ENCODE data around the gene TBC1D5. TPM values are rescaled to one million over a fixed set of nuclear protein-coding genes. Genes with fewer than 3 reads are reported as not detected.

TBC1D5 gene
- polyA plus RNA-seq, 3 donors, result 49.9 to 51.9 (median 51.5) TPM

DNA sequence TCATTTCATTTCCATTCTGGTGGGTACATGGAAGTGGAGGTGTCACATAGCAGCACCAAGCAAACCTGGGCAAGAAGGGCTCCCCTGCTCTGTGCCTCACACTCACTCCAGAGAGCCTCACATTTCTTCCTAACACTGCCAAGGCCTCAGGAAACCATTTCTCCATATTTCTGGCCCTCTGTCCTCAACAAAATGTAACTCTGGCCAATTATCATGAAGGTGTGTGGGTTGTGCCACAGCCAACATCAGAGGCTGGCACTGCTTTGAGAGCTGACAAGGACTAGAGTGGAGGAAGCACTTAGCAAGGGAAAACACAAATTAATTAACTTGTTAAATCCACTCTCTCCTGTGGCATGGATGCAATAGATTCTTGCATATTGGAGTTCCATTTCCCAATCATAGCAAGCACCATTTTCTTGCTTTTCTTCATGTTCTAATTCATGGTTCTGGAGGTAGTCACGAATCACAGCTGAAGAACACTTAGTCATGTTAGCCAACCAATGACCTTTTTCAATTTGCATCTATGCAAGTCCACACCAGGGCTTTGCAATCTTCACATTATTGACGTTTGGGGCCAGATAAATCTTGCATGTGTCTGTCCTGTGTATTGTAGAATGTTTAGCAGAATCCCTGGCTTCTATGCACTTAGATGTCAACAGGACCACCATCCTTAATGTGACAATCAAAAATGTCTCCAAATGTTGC, 616.5 kb downstream of the TBC1D5 start:
- no peak for DNase-seq (ENCODE audit: extremely low read depth in 1 of 11, low read depth in 9 of 11, low spot score in 4 of 11)

DNA sequence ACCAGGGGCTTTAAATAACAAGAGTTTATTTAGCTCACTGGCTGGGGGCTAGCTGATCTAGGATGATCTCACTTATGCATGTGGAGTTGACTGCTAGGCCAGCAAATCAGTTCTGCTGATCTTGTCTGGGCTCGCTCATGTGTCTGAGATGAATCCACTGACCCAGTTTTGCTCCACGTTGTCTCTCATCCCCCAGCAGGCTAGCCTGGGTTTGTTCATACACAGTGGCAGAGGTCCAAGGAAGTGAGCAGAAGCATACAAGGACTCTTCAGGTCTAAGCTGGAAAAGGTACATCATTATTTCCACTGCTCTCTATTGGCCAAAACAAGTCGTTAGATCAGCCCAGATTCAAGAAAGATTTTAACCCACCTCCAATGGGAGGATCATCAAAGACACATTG, 619.7 kb downstream of the TBC1D5 start:
- DNase-seq (ENCODE audit: extremely low read depth in 1 of 11, low read depth in 9 of 11, low spot score in 4 of 11), result no peak

DNA sequence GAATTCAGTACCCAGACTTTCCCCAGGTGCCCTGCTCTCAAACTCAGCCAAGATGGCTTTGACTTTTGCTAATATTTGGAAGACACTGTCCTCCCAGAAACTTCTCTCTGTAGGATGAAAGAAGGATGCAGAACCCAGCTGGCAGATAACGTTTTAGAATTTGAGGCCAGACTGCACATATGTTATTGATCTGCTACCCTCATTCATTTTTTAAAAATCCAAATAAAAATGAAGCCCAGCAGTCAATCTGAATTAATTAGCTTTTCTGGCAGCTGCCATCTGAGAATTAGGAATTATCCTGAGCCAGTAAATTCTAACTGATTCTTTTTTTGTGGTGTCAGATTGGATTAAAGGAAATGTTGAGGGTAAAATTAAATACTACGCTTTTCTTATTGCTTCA, 621.1 kb downstream of the TBC1D5 start:
- no peak for DNase-seq (ENCODE audit: extremely low read depth in 1 of 11, low read depth in 9 of 11, low spot score in 4 of 11)

DNA sequence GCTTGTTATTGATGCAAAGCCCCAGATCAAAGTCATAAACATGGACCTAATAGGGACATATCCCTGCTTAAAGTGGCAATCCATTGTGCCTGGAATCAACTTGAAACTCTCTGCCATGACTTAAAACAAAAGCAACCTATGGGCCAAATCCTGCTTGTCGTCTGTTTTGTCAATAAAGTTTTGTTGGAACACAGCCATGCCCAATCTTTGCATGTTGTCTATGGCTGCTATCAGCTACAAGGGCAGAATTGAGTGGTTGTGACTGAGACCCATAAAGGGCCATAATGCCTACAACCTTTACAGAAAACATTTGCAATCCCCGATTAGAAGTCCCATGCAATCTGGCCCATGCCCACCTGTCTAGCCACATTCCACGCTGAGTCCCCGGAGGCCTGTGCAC, 622.3 kb downstream of the TBC1D5 start:
- DNase-seq (ENCODE audit: extremely low read depth in 1 of 11, low read depth in 9 of 11, low spot score in 4 of 11), result no peak

DNA sequence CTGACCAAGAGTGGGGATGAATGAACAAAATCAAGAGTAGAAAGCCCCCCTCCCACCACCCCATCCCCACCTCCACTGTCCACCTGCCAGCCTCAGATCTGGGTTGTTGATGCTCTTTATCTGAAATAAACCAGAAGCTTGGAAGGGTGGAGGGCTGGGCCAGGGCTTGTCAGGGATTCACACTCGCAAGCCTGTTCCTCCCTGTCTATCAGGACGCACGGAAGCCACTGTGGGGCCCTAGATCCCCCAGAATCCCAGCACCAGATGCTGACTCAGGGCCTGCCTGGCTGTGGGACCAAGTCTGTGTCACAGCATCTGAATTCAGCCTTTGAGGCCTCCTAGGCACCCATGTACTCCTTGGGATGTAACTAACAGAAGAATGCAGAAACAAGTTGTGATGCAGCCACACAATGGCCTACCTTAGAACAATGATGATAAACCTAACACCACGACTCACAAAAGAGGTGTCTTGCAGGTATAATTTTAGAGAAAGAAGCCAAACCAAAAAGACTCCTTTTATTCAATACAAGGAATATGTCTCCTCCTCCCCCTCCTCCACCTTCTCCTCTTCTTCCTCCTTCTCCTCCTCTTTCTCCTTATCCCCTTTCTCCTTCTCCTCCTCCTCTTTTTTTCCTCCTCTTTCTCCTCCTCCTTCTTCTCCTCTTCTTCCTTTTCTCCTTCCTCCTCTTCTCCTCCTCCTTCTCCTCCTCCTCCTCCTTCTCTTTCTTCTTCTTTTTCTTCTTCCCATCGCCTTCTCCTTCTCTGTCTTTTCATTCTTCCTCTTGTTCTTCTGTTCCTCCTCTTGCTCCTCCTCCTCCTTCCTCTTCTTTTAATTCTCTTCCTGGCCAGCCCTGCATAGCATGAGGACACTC, 623.0 kb downstream of the TBC1D5 start:
- no peak for DNase-seq (ENCODE audit: extremely low read depth in 1 of 11, low read depth in 9 of 11, low spot score in 4 of 11)

DNA sequence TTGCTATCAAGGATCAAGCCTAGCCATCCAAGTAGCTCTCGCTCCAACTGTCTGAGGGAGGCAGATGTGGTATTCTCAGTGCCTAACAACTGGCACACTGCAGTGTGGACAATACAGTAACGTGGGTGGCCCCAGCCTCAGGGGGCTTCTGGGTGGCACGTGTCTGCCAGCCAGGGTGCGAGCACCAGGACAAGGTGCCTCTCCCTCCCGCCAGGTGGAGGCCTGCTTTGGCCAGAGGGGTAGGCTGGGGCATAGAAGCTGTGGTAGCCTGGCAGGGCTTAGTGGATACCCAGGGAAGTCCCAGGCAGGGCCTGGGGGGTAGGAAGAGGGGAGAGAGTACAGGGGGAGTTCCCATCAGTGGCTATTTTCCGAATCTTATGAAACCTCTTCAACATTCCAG, 623.7 kb downstream of the TBC1D5 start:
- no peak for DNase-seq (ENCODE audit: extremely low read depth in 1 of 11, low read depth in 9 of 11, low spot score in 4 of 11)

DNA sequence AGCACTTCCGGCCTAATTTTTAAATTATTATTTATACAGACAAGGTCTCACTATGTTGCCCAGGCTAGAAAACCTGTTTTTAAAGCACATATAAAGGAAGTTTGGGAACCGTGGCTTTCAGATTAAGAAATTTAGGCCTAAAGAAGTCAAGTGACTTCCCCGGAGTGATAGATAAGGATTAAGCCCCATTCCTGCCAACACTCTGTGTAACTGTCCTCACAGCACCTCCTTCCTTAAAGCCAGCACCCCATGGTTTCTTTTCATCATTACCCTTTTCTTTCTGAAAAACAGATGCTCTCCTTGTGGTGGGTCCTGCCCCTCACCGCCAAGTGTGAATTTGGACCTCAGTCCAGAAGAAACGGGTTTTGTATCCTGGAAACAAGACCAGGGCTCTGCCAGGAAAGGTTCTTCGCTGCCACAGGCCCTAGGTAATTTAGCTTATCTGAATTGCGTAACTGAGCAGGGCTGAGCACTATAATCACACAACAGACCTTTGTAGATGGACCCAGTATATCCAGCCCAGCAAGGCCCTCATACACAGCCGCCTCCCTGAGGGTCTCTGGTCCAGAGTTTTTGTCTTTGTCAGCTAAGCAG, 626.3 kb downstream of the TBC1D5 start:
- no peak for DNase-seq (ENCODE audit: extremely low read depth in 1 of 11, low read depth in 9 of 11, low spot score in 4 of 11)

DNA sequence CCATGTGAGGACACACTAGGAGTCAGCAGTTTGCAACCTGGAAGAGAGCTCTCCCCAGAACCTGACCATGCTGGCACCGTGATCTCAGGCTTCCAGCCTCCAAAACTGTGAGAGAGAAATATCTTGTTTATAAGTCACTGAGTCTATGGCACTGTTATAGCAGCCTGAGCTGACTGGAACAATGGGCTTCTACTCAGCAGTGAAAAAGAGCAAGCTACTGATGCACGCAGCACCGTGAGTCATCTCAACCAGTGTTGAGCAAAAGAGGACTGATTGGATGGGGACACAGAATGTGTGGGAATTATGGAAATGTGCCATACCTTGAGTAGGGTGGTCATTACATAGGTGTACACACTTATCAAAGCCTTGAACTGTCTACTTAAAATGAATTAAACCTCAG, 627.2 kb downstream of the TBC1D5 start:
- no peak for DNase-seq (ENCODE audit: extremely low read depth in 1 of 11, low read depth in 9 of 11, low spot score in 4 of 11)

DNA sequence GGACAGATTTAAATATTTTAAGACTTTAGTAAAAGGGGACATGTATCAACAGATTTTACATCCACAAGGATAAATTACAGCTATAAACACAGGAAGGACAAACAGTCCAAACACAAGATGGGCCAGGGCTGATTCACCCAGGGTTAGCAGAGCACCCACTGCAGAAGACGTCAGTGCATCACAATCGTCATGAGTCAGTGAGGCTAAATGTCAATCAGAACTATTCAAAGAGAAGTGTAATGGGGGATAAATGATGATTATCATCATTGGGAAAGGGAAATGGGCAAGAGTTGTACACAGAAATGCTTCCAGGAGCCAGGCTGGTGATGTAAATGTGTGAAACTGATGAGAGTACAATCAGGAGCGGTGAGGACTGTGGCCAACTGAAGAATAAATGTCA, 630.8 kb downstream of the TBC1D5 start:
- DNase-seq (ENCODE audit: extremely low read depth in 1 of 11, low read depth in 9 of 11, low spot score in 4 of 11), result no peak

DNA sequence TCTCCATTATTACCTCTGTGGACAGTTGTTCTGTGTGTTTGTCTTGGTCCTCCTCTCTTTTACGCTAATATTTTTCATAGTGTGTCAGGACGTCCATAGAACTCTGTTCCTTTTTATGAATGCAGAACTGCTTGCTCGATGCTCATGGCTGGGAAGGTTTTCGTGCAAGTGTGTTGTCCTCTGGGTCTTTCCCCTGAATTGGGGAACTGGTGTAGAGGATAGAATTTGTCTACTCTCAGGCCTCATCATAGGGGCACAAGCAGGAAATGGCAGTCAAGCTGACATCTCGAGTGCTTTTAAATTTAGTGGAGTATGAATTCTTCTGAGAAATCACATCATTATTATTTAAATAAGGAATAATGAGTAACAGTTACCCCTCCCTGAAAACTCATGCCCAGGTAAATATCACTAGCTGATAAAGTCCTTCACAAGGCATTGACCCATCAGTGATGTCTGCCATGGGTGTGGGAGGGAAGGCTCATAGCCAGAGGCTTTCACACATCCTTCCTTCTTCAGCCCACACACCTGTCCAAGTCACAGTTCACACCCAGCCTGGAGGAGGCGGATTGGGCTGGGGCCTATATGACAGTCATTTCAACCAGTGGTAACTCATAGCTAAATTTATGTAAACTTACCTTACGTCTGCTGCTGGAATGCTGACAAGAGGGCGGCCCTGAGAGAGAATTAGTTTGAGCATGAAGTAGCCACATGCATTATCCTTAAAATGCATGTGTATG, 631.6 kb downstream of the TBC1D5 start:
- DNase-seq (ENCODE audit: extremely low read depth in 1 of 11, low read depth in 9 of 11, low spot score in 4 of 11), result no peak
